ENCODE data around the gene FRMD4A. TPM values are rescaled to one million over a fixed set of nuclear protein-coding genes. Genes with fewer than 3 reads are reported as not detected.

The FRMD4A gene
- 0.25 and 0.32 TPM in 2 replicates for total RNA-seq

DNA sequence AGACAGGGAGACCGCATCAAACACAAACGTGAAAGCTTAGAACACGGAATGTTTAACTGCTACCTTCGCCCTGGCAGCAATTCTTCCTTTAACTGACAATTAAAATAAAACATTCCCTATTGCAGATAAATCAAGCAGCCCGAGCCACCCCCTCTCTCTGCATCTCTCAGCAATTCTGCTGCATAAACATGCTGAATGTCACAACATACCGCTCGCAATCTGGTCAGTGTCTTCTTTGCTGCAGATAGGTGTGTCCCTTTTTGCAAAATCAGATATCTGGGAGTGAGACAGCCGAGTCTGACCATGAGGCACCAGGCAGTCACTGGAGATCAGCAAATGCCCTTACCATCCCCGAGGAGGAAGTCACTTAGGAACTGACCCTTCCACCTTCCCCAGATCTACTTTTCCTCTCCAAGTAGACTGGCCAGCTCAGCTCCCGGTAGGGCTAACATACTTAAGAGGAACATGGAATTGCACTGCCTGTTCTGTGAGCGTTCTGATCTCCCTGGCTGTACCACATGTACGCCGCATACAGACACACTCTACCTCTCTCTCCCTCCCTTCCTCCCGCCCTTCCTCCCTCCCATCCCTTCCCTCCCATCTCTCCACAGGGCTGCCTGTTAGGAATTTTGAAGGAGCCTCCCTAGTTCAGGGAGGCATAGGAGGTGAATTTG lies at the start of gene FRMD4A:
Gene FRMD4A, minus strand, starts transcription at position 537 of the 674 bp plus-strand sequence.
- intact Hi-C loops (cut with micrococcal nuclease), result no loop called here
- H3K27me3 Mint-ChIP-seq (ENCODE audit: low read depth), result peaks cover 35% of the 10 kb centered on the region

DNA sequence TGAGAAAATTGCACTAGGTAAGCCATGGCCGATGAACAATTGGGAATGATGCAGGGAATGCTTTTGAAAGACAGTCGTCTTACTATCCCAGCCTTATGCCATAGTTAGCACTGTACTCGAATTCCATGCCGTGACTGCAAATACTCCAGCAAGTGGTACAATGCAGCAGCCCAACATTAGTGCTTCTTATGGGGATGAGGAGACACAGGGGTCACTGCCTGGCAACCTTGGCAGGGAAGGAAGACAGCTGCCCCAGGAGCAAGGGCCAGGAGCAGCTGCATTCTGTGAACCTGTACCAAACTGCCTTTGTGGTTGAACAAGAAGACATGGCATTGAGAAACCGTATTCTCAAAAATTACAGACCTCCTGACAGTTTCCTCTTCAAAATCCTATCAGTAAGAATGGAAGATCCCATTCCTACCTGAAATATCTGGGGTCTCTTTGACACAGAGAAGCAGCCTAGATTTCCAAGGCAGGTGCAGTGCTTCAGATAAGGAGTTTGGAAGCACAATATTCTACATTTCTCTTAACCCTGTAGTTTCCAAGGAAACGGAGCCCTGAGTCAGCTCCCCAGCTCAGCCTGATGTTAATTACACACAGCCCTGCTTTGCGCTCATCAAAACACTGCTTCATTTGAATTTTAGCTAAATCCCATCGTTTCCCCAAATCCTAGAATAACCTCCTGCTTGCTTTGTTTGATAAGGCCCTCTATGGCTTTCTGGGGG lies 49.0 kb upstream of the FRMD4A start:
- H3K4me3 Mint-ChIP-seq (ENCODE audit: low read depth), result no peak overlapping the region
- peaks cover 36% of the 10 kb centered on the region for H3K27me3 Mint-ChIP-seq (ENCODE audit: low read depth)
- DNase-seq (ENCODE audit: low spot score), result no peak
- no peak overlapping the region for H3K27ac Mint-ChIP-seq
- intact Hi-C loops (cut with micrococcal nuclease), result no loop called here
- no peaks in the 10 kb centered on the region for H3K36me3 Mint-ChIP-seq (ENCODE audit: low read depth)
- H3K9me3 Mint-ChIP-seq, result no peaks in the 10 kb centered on the region
- peaks cover 4% of the 10 kb centered on the region for H3K4me1 Mint-ChIP-seq (ENCODE audit: low read depth)

More for the DNA sequence above, at the start of gene FRMD4A:
- Mint-ChIP-seq H3K4me1 (ENCODE audit: low read depth) (no peaks in the 10 kb centered on the region), H3K27ac (no peak within 1 kb of the TSS), H3K36me3 (ENCODE audit: low read depth) (no peaks in the 10 kb centered on the region), H3K4me3 (ENCODE audit: low read depth) (no peak within 1 kb of the TSS), H3K9me3 (no peaks in the 10 kb centered on the region)
- DNase-seq (ENCODE audit: low spot score), result no peak

DNA sequence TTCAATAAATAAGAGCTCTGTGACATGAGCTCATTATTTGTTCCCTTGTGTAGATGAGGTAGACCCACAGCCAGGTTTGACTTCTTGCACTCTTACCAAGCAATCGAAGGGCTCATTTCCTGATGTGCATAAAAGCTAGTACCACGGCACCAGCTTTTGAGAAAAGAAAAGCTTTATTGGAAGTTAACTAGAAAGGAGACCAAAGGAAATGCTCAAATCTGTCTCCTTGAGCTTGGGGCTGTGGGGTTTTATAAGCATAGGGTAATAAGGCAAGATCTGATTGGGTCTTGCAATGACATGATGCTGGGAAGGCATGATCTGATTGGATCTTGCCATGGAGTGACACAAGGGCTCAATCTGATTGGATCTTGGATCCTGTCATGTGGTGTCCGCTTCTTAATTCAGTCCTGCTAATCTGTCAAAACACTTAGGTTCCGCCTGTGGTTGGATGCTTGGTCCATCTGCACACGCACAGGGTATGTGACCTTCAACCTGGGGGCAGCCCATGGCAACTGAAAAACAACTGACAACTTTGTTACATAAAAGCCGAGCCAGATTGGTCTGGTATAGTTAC lies 47.8 kb upstream of the FRMD4A start:
- intact Hi-C loops (cut with micrococcal nuclease), result no loop called here
- Mint-ChIP-seq H3K27ac (no peak overlapping the region), H3K4me1 (ENCODE audit: low read depth) (no peaks in the 10 kb centered on the region), H3K36me3 (ENCODE audit: low read depth) (no peaks in the 10 kb centered on the region), H3K9me3 (no peaks in the 10 kb centered on the region), H3K27me3 (ENCODE audit: low read depth) (peaks cover 28% of the 10 kb centered on the region), H3K4me3 (ENCODE audit: low read depth) (no peak overlapping the region)
- no peak for DNase-seq (ENCODE audit: low spot score)

DNA sequence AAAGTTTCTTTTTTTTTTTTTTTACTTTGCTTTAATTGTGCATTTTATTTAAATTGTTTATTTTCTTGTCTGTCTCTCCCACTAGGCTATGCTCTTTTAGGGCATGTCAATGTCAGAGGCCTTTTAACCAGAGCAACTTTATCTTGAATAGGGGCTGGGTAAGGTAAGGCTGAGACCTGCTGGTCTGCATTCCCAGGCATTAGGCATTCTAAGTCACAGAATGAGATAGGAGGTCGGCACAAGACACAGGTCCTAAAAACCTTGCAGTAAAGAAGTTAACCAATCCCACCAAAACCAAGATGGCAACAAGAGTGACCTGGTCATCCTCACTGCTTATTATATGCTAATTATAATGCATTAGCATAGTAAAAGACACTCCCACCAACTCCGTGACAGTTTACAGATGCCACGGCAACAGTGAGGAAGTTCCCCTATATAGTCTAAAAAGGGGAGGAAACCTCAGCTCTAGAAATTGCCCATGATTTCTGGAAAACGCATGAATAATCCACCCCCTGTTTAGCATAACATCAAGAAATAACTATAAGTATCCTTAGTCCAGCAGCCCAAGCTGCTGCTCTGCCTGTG lies 47.0 kb upstream of the FRMD4A start:
- Mint-ChIP-seq H3K36me3 (ENCODE audit: low read depth) (no peaks in the 10 kb centered on the region), H3K27ac (no peak overlapping the region), H3K27me3 (ENCODE audit: low read depth) (peaks cover 29% of the 10 kb centered on the region), H3K4me3 (ENCODE audit: low read depth) (no peak overlapping the region), H3K9me3 (no peaks in the 10 kb centered on the region), H3K4me1 (ENCODE audit: low read depth) (no peaks in the 10 kb centered on the region)
- no peak for DNase-seq (ENCODE audit: low spot score)
- intact Hi-C loops (cut with micrococcal nuclease), result no loop called here

DNA sequence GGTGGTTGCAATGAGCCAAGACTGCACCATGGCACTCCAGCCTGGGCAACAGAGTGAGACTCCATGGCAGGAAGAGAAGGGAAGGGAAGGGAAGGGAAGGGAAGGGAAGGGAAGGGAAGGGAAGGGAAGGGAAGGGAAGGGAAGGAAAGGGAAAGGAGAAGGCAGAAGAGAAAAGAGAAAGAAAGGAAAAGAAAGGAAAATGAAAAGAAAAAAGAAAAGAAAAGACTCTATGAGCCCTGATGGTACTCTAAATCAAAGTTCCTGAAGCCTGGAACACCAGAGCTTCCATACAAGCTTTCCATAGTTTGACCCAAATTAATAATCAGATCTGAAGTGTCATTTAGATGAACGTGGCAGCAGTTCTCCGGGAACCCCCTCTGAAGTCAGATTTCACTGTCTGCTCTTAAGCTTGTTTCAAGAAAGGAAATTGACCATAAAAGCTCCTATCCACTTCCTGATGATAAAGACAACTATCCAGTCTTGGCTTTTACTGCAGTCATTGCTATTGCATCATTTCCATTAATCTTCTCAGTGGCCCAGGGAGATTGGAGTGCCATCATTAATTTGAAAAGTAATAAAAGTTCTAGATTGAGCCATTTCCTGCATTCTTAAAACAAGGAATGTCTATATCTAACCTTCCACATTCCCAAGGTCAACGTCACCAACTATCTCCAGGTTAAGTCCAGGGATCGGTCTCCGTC lies 44.2 kb upstream of the FRMD4A start:
- no peaks in the 10 kb centered on the region for H3K36me3 Mint-ChIP-seq (ENCODE audit: low read depth)
- no peaks in the 10 kb centered on the region for H3K9me3 Mint-ChIP-seq
- intact Hi-C loops (cut with micrococcal nuclease), result no loop called here
- no peak overlapping the region for H3K4me3 Mint-ChIP-seq (ENCODE audit: low read depth)
- H3K27ac Mint-ChIP-seq, result no peak overlapping the region
- H3K27me3 Mint-ChIP-seq (ENCODE audit: low read depth), result peaks cover 23% of the 10 kb centered on the region
- DNase-seq (ENCODE audit: low spot score), result no peak
- no peaks in the 10 kb centered on the region for H3K4me1 Mint-ChIP-seq (ENCODE audit: low read depth)

DNA sequence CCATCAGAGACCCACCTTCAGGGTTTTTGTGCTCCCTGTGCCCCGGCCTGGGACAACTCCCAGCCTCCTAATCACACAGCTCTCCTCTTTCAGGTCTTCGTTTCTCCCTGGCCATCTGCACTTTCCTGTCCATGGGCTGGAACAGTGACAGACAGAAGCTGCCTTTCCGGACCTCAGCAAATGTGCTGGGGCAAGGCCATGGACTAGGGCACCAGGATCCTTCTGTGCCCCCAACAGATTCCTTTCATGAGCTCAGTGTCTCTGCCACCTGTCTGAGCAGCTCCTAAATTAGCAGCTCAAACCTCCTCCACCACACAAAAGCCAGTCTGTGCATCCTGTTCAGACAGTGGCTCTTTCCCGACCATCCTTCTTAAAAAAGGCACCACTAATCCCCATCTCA lies 41.9 kb upstream of the FRMD4A start:
- Mint-ChIP-seq H3K4me3 (ENCODE audit: low read depth) (no peak overlapping the region), H3K9me3 (no peaks in the 10 kb centered on the region), H3K36me3 (ENCODE audit: low read depth) (no peaks in the 10 kb centered on the region), H3K27ac (no peak overlapping the region), H3K4me1 (ENCODE audit: low read depth) (no peaks in the 10 kb centered on the region), H3K27me3 (ENCODE audit: low read depth) (peaks cover 23% of the 10 kb centered on the region)
- no peak for DNase-seq (ENCODE audit: low spot score)
- intact Hi-C loops (cut with micrococcal nuclease), result no loop called here

DNA sequence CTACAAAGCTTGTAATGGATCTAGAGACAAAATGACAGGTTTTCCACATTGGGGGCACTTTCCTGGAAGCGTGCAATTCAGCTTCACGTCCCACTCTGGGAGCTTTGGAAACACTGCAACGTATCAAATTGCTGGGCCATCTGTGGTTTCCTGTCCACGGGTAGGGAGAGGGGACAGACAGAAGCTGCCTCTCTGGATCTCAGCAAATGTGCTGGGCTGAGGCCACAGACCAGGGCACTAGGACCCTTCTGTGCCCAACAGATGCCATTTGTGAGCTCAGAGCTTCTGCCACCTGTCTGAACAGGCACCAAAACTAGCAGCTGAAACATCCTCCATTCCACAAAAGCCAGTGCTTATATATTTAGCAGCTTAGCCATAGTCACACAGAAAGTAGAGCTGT lies 40.9 kb upstream of the FRMD4A start:
- H3K4me3 Mint-ChIP-seq (ENCODE audit: low read depth), result no peak overlapping the region
- H3K27me3 Mint-ChIP-seq (ENCODE audit: low read depth), result peaks cover 23% of the 10 kb centered on the region
- H3K36me3 Mint-ChIP-seq (ENCODE audit: low read depth), result no peaks in the 10 kb centered on the region
- no peaks in the 10 kb centered on the region for H3K4me1 Mint-ChIP-seq (ENCODE audit: low read depth)
- no peak for DNase-seq (ENCODE audit: low spot score)
- H3K9me3 Mint-ChIP-seq, result no peaks in the 10 kb centered on the region
- intact Hi-C loops (cut with micrococcal nuclease), result no loop called here
- no peak overlapping the region for H3K27ac Mint-ChIP-seq

DNA sequence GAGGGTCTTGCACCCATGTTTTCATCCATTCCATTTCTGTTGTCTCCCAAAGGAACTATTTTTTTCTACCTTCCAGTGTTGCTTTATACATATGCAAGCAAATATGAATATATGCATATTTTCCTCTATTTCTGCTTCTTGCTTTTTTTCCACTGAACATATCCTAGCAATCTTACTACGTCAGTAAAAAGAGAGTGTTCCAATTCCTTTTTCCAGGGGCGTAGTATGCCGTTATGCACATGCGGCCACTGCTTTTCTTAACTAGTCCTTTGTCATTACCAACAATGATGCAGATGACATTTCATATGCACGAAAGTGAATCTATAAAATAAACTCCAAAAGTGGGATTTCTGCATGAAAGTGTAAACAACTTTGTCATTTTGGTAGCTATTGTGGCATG lies 40.2 kb upstream of the FRMD4A start:
- Mint-ChIP-seq H3K36me3 (ENCODE audit: low read depth) (no peaks in the 10 kb centered on the region), H3K4me3 (ENCODE audit: low read depth) (no peak overlapping the region), H3K4me1 (ENCODE audit: low read depth) (no peaks in the 10 kb centered on the region), H3K27me3 (ENCODE audit: low read depth) (peaks cover 20% of the 10 kb centered on the region), H3K27ac (no peak overlapping the region), H3K9me3 (no peaks in the 10 kb centered on the region)
- intact Hi-C loops (cut with micrococcal nuclease), result no loop called here
- no peak for DNase-seq (ENCODE audit: low spot score)

DNA sequence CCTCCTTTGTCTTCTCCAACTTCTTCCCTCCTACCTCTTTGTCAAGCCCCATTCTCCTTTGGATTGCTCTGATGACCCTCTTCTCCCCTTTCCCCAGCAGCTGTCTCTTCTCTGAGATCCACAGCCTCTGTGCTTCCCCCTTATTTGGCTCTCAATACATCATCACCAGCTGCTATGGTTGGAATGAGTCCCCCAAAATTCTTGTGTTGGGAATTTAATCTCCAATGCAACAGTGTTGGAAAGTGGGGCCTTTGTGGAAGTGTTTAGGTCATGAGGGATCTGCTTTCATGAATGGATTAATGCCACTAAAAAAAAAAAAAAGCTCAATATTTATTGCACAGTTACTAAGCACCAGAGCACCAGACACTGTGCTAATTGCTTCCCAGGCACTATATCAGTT lies 39.2 kb upstream of the FRMD4A start:
- Mint-ChIP-seq H3K36me3 (ENCODE audit: low read depth) (no peaks in the 10 kb centered on the region), H3K9me3 (no peaks in the 10 kb centered on the region)
- intact Hi-C loops (cut with micrococcal nuclease), result no loop called here

DNA sequence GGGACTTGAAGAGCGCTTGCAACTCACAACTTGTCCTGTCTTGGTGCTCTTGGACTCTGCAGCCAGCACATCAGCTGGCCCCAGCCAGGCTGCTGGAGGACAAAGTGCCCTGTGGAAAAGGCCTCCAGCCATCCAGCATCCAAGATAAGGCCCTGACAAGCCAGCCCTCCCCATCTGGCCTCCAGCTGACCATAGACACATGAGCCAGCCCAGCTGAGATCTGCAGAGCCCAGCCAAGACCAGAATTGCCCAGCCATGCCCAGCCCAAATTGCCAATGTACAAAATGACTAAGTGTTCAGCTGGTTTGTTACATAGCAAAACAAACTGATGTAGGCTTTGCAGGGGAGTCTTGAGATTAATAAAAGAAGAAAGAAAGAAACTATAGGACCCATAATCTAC lies 36.0 kb upstream of the FRMD4A start:
- intact Hi-C loops (cut with micrococcal nuclease), result no loop called here
- Mint-ChIP-seq H3K36me3 (ENCODE audit: low read depth) (no peaks in the 10 kb centered on the region), H3K9me3 (no peaks in the 10 kb centered on the region), H3K27me3 (ENCODE audit: low read depth) (peaks cover 19% of the 10 kb centered on the region), H3K4me1 (ENCODE audit: low read depth) (no peaks in the 10 kb centered on the region), H3K4me3 (ENCODE audit: low read depth) (no peak overlapping the region), H3K27ac (no peak overlapping the region)
- DNase-seq (ENCODE audit: low spot score), result no peak

More for the DNA sequence above, 39.2 kb upstream of the FRMD4A start:
- Mint-ChIP-seq H3K27ac (no peak overlapping the region), H3K4me1 (ENCODE audit: low read depth) (no peaks in the 10 kb centered on the region), H3K4me3 (ENCODE audit: low read depth) (no peak overlapping the region), H3K27me3 (ENCODE audit: low read depth) (peaks cover 19% of the 10 kb centered on the region)
- no peak for DNase-seq (ENCODE audit: low spot score)

DNA sequence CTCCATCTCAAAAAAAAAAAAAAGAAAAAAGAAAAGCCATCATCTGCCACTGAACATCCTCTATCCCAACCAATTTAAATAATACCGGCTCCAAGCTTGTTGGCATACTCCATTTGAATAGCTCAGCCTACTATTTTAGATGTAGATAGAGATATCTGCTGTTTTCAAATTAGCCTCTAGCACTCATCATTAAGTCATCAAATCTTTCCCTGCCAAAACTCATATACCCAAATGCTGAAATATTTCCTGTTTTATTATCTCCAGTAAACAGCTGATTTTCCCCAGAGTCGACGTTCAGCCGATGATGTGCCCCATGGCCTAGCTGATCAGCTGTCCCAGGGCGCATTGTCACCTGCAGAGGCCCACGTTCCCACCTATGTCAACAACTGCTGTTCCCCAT lies 34.5 kb upstream of the FRMD4A start:
- intact Hi-C loops (cut with micrococcal nuclease), result no loop called here
- Mint-ChIP-seq H3K9me3 (no peaks in the 10 kb centered on the region), H3K27me3 (ENCODE audit: low read depth) (peaks cover 16% of the 10 kb centered on the region), H3K36me3 (ENCODE audit: low read depth) (no peaks in the 10 kb centered on the region), H3K27ac (no peak overlapping the region), H3K4me3 (ENCODE audit: low read depth) (no peak overlapping the region), H3K4me1 (ENCODE audit: low read depth) (no peaks in the 10 kb centered on the region)
- DNase-seq (ENCODE audit: low spot score), result no peak

DNA sequence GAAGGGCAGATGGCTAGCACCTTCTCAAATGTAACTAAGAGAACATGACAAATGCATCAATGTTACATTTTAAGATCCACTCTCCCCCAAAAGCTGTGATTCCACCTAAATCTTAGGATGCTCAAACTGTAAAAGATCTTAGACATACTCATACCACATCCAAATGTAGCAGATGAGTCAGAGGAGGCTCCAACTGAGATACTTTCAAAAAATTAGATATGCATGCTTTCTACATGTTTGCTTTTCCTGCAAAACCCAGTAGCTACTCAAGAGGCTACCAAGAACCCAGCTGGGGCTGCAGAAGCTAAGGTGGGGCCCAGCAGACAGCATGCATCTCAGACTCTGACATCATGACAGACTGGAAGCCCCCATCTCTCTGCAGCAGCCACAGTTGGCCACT lies 31.4 kb upstream of the FRMD4A start:
- H3K4me1 Mint-ChIP-seq (ENCODE audit: low read depth), result no peaks in the 10 kb centered on the region
- DNase-seq (ENCODE audit: low spot score), result no peak
- no peaks in the 10 kb centered on the region for H3K36me3 Mint-ChIP-seq (ENCODE audit: low read depth)
- peaks cover 8% of the 10 kb centered on the region for H3K27me3 Mint-ChIP-seq (ENCODE audit: low read depth)
- intact Hi-C loops (cut with micrococcal nuclease), result no loop called here
- no peaks in the 10 kb centered on the region for H3K9me3 Mint-ChIP-seq
- no peak overlapping the region for H3K4me3 Mint-ChIP-seq (ENCODE audit: low read depth)
- no peak overlapping the region for H3K27ac Mint-ChIP-seq
